Right lobe of liver (tissue), 4 donors: ENCODE data around the gene HAUS7.

Experiments
- CTCF ChIP-seq, 4 donors: fragments of 200-600 bp in 3 of 4; fragments of 450-650 bp in 1 of 4; IDR thresholded peaks; one replicate each; pipeline versions ENCODE4 v1.5.1 to v1.8.0; 2016 to 2022; ENCODE audit warnings: antibody characterized with exemption in 4 of 4, mild to moderate bottlenecking in 2 of 4
- POLR2A ChIP-seq: fragments of 450-650 bp; IDR thresholded peaks from one replicate; pipeline ENCODE4 v1.6.1; 2017; ENCODE audit warnings: antibody characterized with exemption, mild to moderate bottlenecking
- donor health status: DM: no; HTN: no; CAD: no.
- donor health status: DM: no; HTN: no; CAD: no.
- donor health status: DM: no; HTN: yes; CAD: no.

- TF ChIP-seq CTCF (IDR thresholded peaks at IDR 0.05) (no peak), POLR2A (no peak)
These were observed 6.8 kb downstream of the HAUS7 start for GRCh38 chrX:153463556-153463955.
